H1 (cell line): ENCODE results near the gene ANKFY1.

Experiments used
- CHD2 ChIP-seq: IDR thresholded peaks from 2 replicates; pipeline ENCODE4 v1.6.1; 2012; ENCODE audit warnings: low read length, improper control_type of control experiment
- EP300 ChIP-seq, 2 experiments: IDR thresholded peaks; 1 replicate in 1 of 2; 2 replicates in 1 of 2; pipeline ENCODE4 v1.6.1; 2011 to 2012; ENCODE audit warnings: low read depth in 2 of 2, low read length in 2 of 2, mild to moderate bottlenecking in 2 of 2, borderline replicate concordance in 1 of 2, inconsistent platforms in 1 of 2, moderate library complexity in 1 of 2
- GABPA ChIP-seq: IDR thresholded peaks from 2 replicates; pipeline ENCODE4 v1.6.1; 2011; ENCODE audit warnings: mild to moderate bottlenecking, low read length, moderate library complexity, borderline replicate concordance; ENCODE audit not compliant: insufficient read depth
- JUND ChIP-seq: IDR thresholded peaks from 2 replicates; pipeline ENCODE4 v1.6.1; 2011; ENCODE audit warnings: mild to moderate bottlenecking, improper control_type of control experiment, low read length
- MAX ChIP-seq: IDR thresholded peaks from 2 replicates; pipeline ENCODE4 v1.6.1; 2012; ENCODE audit warnings: inconsistent platforms
- POLR2A ChIP-seq, 2 experiments: IDR thresholded peaks; 1 replicate in 1 of 2; 2 replicates in 1 of 2; pipeline ENCODE4 v1.6.1; 2011; ENCODE audit warnings: low read depth in 2 of 2, low read length in 2 of 2, mild to moderate bottlenecking in 2 of 2; ENCODE audit errors: control extremely low read depth in 1 of 2
- POLR2AphosphoS5 ChIP-seq: IDR thresholded peaks from 2 replicates; pipeline ENCODE4 v1.6.1; 2011; ENCODE audit warnings: low read depth, low read length
- RFX5 ChIP-seq: IDR thresholded peaks from 2 replicates; pipeline ENCODE4 v1.6.1; 2011; ENCODE audit warnings: low read depth, low read length, improper control_type of control experiment, borderline replicate concordance
- SIRT6 ChIP-seq: IDR thresholded peaks from one replicate; pipeline ENCODE4 v1.7.1; 2012; ENCODE audit warnings: low read length, inconsistent platforms
- SIX5 ChIP-seq: IDR thresholded peaks from 2 replicates; pipeline ENCODE4 v1.6.1; 2011; ENCODE audit warnings: mild to moderate bottlenecking, low read depth, low read length
- SP2 ChIP-seq: IDR thresholded peaks from 2 replicates; pipeline ENCODE4 v1.6.1; 2012; ENCODE audit warnings: mild to moderate bottlenecking, low read length, inconsistent platforms
- TEAD4 ChIP-seq: IDR thresholded peaks from 2 replicates; pipeline ENCODE4 v1.6.1; 2012; ENCODE audit warnings: low read depth, low read length, inconsistent platforms, mixed read lengths
- TF ChIP-seq, protein P1 (sequence below), 3 experiments: IDR thresholded peaks; 1 replicate in 2 of 3; 2 replicates in 1 of 3; pipeline versions ENCODE4 v1.5.1 to v1.6.1; 2011; ENCODE audit warnings: low read length in 3 of 3, mild to moderate bottlenecking in 3 of 3, inconsistent platforms in 2 of 3, low read depth in 1 of 3, moderate library complexity in 1 of 3; ENCODE audit not compliant: insufficient read depth in 1 of 3; ENCODE audit errors: control extremely low read depth in 1 of 3

- TF ChIP-seq JUND (no peak), EP300 (IDR thresholded peaks at IDR 0.05; ENCODE audit: borderline replicate concordance in 1 of 2, low read depth in 2 of 2, low read length in 2 of 2) (no peak), MAX (no peak), SIX5 (no peak), SIRT6 (no peak), POLR2A (IDR thresholded peaks at IDR 0.05; ENCODE audit: control extremely low read depth in 1 of 2, low read depth in 2 of 2, low read length in 2 of 2) (no peak), TEAD4 (no peak), GABPA (no peak), RFX5 (no peak), POLR2AphosphoS5 (no peak), CHD2 (no peak), SP2 (no peak)
- TF ChIP-seq, protein P1, sequence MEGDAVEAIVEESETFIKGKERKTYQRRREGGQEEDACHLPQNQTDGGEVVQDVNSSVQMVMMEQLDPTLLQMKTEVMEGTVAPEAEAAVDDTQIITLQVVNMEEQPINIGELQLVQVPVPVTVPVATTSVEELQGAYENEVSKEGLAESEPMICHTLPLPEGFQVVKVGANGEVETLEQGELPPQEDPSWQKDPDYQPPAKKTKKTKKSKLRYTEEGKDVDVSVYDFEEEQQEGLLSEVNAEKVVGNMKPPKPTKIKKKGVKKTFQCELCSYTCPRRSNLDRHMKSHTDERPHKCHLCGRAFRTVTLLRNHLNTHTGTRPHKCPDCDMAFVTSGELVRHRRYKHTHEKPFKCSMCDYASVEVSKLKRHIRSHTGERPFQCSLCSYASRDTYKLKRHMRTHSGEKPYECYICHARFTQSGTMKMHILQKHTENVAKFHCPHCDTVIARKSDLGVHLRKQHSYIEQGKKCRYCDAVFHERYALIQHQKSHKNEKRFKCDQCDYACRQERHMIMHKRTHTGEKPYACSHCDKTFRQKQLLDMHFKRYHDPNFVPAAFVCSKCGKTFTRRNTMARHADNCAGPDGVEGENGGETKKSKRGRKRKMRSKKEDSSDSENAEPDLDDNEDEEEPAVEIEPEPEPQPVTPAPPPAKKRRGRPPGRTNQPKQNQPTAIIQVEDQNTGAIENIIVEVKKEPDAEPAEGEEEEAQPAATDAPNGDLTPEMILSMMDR (IDR thresholded peaks at IDR 0.05; ENCODE audit: control extremely low read depth in 1 of 3, insufficient read depth in 1 of 3, low read depth in 1 of 3, low read length in 3 of 3): no peak
Observed at GRCh38 chr17:4178651-4179050, 85.1 kb downstream of the ANKFY1 start.
